Stimulated activated CD4-positive, alpha-beta T cell treated with anti-CD3 and anti-CD28 coated beads, TNF-alpha, amount 100 ng/mL, for 1 hour (primary cell): ENCODE measurements around the gene TCF12.
A peak's percentile ranks its signal among the peaks of the same experiment; 100 is the strongest.
"Not testable (repeated sequence)": the region's sequence is repeated elsewhere in the genome, so short reads cannot be mapped to it uniquely, and the experiment has no call there.

Source experiments
- DNase-seq, 3 donors: peaks; one replicate each; pipeline ENCODE4 v3.0.0-alpha.2; 2020; ENCODE audit warnings: low read depth in 3 of 3, low spot score in 1 of 3

Gene TCF12

DNA sequence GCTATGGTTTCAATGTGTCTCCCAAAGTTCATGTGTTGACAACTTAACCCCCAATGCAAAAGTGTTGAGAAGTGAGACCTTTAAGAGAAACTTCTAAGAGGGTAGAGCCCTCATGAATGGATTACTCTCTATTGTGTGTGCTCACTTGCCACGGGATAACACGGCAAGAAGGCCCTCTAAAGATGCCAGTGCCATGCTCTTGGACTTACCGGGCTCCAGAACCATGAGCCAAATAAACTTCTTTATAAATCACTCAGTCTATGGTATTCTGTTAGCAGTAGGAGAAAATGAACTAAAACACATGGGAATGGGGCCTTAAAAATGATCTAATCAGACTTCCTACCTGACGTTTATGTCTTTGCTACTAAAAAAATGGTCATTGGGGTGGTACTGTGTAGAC is 2.6 kb upstream of the TCF12 start:
- DNase-seq: no peak

DNA sequence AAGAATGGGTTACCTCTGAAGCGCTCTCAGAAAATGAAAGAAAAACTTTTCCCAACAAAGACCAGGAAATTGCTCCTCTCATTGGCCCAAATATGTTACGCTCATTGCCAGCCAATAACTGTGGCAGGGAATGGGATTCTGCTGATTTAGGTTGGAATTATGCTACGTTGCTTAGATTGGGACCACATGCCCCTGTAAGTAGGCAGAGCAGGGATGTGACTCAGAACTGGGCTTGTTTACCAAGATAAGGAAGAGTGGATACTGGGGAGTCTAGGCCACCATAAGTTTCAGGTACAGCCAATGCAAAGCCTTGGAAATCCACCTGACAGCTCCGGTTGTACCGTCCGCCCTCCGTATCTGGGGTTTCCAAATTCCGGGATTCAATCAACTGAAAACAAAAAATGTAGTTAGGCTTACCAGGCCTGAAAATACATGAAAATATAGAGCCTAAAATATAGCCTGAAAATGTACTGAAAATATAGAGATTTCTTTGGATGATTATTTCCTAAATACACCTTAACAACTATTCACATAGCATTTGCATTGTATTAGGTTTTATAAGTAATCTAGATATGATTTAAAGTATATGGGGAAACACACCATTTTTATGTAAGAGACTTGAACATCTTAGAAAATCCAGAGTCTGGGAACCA is 1.5 kb upstream of the TCF12 start:
- DNase-seq: no peak

DNA sequence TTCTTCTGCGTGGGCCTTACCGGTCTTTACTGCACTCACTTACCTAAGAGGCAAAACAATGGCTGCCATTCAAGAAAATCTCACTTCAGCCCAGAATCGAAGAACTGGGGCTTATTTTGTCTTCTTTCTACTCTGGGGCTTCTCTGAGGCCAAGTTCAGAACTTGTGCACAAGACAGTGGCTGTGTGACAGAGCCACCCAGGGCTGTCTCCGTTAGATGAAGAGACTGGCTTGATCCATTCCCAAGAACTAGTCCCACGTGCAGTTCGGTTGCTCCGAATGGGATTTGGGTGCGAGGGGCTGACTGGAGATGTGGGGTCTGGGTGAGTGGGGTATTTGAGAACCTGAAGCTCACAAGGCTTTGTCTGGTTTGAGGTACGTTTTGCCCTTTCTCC is 795 bp upstream of the TCF12 start:
- no peak for DNase-seq

DNA sequence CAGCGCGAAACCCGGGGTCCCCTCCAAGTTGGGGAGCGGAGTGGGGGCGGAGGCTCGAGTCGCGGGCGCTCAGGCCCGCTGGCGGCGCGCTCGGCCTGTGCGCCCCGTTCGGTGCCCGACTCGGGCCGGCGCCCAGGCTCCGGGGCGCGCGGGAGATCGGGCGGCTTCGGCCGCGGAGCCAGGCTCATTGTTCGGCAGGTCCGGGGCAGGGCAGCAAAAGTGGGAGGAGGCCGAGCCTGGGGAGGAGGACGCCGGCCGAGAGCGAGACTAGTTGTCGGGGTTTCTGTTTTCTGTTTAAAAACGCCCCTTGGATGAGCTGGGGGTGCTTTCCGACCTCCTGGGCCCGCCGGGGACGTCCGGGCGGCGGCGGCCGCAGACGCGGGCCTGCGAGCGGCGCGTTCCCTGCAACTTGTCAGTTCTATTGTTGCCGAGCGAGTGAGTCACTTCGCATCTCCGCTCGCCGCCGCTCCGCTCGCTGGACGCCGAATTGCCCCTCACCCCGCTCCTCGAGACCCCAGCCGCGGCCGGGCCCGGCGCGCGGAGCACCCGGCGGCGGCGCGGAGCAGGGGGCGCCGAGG is 676 bp downstream of the TCF12 start:
- DNase-seq: peak in 1 of 3 donors; percentile 38

DNA sequence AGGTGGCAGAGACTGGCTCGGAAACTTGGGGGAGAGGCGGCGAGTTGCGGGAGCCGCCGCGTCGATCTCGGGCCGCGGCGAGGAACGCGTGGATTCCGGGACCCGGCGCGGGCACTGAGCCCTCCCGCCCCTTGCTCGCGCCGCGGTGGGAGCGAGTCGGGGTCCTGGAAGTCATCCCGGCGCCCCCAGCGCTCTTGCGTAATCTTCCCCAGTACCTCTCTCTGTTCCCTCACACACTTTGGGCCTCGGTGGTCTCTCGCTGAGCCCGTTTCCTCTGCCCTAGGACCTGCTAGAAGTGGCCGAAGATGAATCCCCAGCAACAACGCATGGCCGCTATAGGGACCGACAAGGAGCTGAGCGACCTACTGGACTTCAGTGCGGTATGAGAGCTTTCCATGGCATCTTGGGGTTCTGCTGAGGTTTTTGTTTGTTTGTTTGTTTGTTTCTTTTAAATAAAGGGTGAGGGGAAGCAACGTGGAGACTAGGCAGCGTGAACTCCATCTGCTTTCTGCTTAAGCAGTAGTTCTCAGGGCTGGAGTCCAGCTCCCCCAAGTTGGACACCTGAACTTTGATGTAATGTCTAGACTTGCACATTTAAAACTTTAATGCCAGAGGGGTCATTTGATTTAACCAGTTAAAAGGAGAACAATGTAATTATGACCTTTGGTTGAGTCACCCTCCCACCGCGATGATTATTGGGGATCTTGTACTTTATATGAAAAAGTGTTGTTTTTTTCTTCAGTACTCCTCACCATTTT is 1.3 kb downstream of the TCF12 start:
- no peak for DNase-seq

DNA sequence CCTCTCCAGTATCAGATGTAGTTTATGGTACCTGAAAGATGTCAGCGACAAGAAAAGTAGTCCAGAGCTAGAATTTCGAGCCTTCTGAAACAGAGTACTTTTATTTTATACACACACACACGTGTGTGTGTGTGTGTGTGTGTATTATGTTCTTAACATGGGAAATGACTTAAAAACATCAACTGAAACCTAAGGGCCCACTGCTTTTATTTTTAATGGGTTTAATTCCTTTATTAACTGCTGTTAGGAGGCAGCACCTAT is 1.9 kb downstream of the TCF12 start:
- no peak for DNase-seq

DNA sequence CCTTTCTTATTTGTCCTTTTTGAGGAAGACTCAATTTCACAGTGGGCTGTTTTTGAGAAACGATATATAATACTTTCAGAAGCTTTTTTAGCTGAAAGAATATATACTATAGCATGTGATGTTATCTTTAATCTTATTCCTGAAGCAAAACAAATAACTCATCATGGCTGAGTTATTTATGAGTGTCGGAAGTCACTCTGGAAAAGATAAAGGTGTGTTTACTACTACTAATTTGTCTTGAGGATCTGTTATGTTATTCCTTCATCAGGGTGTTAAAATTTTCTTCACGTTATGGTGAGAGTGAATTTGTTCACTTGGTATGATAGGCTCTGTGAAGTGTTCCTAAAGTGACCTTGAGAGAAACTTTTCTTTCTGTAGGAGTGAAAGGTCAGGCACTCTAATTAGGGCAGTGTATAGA is 4.7 kb downstream of the TCF12 start:
- DNase-seq: no peak

DNA sequence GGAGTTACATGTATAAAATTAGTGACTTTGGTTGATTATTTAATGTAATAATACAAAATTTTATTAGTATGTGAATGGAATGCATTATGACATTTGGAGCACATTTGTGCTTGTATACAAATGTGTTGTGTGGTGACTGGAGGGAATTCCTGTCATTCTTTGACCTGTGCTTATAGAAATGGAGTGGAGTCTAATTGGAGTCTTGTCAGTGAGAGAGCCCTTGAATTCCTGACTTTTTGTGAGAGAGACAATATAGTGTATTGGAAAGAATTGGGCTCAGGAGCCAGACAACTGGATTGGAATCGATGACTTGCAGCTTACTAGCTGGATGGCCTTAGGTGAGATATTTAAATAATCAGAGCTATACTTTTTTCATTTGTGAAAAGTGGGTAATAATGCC is 9.4 kb downstream of the TCF12 start:
- DNase-seq: no peak

DNA sequence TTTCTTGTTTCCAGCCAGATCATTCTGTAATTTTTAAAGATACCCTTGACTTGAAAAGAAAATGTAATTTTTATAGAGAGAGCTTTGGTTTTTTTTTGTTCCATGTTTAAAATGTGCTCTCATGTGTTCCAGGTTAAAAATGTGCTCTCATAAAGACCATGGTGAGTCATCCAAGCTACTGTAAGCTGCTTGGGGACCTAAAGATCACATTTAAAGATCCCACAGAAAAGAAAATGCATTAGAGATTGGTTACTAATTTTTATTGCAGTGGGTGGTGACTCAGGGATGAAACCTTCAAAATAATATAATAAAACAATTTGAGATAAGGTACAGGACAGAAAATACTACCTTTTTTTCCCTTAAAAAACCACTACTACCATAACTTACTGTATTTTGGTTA is 11.0 kb downstream of the TCF12 start:
- no peak for DNase-seq

DNA sequence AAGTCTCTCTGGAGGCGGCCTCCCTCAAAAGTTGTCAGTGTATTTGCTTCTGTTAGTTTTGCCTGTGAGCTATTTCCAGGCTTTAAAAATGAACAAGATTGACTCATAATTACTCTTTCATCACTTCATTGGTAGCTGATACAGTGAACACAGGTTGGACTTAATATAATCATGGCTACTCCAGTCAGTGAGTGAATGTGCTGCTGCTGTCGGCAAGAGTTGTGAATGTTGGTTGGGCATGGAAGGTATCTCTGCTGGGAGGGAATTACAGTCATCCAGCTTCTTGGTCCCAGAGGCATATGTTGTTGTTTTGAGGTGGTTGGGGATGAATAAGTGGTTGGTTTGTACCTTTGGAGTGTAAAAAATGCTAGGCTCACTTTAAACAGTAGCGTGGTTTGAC is 11.5 kb downstream of the TCF12 start:
- no peak for DNase-seq

DNA sequence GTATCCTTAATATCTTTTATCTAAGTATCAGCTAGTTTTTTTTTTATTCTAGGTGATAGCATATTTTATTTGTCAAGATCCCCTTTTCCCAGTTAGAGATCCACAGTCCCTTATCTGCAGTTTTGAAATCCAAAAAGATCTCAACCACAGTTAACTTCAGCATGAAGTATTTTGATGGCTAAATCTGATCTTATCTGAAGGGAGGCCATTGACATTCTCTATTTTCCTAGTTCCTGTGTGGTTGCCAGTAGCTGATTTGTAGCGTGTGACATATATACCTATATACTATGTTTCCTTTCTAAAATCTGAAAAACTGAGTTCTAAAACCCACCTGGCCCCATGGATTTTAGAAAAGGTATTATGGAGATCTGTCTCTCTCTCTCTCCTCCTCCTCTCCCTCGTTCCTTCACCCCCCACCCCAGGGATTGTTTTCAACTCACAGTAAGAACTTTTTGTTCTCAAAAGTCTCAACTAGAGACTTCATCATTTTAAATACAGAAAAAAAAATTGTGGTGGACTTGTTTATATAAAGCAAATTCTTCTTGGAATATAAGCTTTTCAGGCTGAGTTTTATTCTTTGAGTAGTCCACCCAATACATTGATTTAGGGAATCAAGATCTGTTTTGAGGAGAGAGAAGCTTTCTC is 12.3 kb downstream of the TCF12 start:
- no peak for DNase-seq

DNA sequence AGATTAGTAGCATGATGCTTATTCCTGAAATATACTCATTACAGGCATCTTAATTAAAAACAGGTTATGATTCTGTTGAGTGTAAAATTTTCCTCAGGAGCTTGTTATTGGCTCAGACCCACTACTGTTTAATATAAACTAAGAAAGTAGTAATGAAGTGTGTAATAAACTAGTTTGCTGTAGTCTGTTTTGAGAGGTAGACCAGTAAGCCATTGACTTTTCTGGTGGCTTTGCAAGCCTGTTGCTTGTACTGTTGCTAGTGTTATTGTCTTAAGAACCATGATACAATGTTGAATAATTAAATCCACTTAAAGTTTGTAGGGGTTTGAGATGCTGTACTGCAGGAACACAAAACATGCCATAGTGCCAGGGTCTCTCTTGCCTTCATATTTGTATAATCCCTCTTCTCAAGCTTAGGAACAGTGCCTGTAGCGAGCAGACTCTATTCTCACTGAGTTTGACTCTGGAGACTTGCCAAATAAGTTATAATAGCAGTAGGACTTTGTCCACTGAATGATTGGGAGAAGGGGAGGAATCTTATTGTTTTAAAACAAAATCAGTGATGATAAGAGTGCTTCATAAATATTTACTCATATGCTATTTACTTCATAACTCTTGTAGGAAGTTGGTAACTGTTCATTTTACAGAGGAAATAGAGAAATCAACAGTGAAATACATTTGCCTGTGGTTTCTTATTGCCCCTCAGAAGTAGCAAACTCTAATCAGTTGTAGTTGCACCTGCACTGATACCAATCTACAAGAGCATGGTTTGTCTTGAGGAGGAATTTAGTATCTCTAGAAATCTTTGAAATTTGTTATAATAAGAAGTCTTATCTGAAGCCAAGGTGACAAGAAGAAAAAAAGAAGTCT is 13.4 kb downstream of the TCF12 start:
- no peak for DNase-seq

DNA sequence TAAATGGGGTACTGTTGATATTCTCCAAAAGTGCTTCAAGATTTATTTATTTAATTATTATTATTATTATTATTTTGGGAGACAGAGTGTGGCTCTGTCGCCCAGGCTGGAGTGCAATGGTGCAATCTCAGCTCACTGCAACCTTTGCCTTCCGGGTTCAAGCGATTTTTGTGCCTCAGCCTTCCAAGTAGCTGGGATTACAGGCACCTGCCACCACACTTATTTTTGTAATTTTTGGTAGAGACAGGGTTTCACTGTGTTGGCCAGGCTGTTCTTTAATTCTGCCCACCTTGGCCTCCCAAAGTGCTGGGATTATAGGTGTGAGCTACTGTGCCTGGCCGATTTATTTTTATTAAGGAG is 14.0 kb downstream of the TCF12 start:
- not testable (repeated sequence) for DNase-seq

DNA sequence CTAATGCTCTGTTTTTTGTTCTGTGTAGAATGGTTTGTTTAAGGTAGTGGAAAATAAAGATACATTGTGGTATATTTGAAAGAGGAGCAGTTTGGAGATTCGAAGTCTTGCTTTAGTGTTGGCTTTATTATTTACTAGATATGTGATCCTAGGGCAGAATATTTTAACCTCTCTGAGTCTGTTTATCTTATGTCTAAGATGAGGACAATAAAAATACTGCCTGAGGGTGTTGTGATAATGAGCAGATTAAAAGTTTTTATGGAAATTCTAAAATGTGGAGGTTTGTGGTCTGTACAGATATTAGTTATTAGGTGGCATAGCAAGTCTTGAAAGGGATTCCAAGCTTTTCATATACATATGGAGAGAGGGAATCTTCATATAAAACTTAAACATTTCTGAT is 15.0 kb downstream of the TCF12 start:
- DNase-seq: no peak

DNA sequence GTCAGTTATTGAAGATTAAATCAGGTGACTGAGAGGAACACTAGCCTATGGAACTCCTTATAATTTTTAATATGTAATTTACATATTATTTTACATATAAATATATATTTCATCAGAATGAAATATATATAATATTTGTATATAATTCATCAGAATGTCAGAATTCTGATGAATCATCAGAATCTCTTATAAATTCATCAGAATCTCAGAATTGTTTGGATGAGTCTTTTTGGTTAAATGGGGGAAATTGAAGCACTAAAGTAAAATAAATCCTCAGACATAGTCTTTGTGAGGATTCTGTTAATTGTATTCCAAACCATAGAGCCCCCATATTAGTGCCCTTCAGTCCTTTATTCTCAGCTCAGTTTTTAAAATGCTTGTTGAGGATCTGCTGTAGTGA is 15.4 kb downstream of the TCF12 start:
- DNase-seq: no peak

DNA sequence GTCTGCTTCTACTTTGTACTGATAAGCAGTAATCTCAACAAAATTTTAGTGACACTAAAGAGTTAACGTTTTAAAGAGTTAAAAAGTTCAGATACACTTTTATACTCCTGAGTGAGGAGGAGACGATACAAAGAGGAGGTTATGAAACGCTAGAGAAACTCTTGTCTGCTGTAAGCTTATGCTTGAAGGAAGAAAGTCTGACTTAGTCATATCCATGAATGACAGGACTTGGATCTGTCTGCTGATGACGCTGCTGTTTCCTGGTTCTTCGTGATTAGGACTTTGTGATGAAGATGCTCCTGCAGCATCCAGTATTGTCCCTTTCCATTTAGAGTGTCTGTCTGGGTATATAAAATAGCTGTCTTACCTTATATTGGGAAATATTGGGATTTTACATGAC is 15.8 kb downstream of the TCF12 start:
- no peak for DNase-seq

DNA sequence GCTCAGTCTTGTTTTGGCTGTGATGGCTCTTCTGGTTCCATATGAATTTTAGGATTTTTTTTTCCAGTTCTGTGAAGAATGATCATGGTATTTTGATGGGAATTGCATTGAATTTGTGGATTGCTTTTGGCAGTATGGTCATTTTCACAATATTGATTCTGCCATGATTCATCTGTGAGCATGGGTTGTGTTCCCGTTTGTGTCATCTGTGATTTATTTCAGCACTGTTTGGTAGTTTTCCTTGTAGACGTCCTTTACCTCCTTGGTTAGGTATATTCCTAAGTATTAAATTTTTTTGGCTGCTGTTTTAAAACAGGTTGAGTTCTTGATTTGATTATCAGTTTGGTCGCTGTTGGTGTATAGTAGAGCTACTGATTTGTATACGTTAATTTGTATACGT is 18.5 kb downstream of the TCF12 start:
- DNase-seq: no peak

DNA sequence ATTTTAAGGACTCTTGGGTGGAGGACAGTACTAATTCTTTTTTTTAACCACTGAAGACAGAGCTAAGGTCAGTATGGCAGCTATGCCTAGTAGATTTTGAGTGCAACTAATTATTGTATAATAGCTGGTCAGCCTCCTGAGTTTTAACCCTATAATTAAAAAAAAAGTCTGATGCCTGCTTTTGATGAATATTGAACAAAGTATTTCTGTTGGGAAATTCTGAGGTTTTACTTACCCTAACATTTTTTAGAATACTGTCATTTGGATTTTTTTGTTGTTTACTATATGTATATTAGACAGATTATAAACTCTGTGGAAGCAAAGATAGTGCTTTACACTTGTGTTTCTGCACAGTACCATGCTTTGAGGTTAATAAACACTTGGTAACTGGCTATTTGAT is 20.8 kb downstream of the TCF12 start:
- DNase-seq: no peak

DNA sequence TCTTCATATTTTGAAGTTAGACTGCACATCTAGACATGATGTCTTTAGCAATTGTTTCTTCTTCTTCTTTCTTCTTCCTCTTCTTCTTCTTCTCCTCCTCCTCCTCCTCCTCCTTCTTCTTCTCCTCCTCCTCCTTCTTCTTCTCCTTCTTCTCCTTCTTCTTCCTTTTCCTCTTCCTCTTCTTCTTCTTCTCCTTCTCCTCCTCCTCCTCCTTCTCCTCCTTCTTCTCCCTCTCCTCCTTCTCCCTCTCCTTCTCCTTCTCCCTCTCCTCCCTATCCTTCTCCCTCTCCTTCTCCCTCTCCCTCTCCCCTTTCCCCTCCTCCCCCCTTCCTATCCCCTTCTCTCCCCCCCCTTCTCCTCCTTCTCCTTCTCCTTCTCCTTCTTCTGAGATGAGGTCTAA is 21.9 kb downstream of the TCF12 start:
- DNase-seq: no peak

DNA sequence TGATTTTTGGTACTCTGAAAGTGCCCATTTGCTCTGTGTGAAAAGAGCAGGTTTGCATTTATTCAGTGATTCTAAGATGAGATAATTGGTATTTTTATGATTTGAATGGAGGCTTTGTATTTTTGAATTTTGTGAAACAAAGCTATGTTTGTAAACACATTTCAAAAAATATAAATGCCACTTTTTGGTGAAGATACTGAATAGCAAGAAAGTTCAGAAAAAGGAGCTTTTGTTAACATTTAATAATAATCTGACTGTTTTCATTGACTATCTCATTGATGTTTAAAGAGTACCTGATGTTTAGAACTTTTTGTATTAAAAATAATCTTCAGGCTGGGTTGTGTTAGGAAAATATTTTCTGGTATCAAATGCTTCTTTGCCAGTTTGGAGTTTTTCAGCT is 23.7 kb downstream of the TCF12 start:
- no peak for DNase-seq

DNA sequence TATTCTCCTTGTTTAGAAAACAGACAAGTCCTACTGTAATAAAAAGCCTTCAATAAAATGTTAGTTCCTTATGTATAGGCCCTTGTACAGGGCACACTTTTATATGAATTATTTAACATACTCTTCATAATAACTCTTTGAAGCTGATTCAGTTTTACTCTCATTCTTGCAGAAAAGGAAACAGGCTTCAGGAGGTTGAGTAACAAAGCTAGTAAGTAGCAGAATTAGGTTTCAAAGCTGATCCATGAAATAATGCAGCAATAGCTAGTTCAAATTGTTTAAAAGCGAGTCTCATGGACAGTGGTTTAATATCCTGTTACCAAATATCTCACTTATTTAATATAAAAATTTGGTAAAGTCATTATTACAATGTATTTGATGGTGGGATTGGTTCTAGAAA is 25.0 kb downstream of the TCF12 start:
- no peak for DNase-seq

DNA sequence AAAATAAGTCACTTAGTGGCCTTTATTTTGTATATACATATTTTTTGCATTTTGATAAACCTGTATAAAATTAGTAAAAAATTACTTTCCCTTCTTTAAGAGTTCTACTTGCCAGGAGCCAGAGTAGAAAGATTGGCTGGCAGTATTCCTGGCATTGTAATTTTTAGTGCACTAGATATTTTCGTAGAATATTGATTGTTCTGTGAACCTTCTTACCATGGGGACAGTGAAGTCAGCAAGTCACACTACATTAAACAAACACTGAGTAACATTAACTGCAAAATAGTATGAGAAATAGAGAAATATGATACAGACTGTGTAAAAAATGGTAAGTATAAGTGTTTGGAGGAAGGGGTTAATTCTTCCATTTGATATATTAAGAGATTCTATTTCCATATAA is 26.0 kb downstream of the TCF12 start:
- DNase-seq: no peak
